Measurements from ENCODE around the gene PUS1. TPM values are rescaled to one million over a fixed set of nuclear protein-coding genes. Genes with fewer than 3 reads are reported as not detected.
"Not testable (repeated sequence)": the region's sequence is repeated elsewhere in the genome, so short reads cannot be mapped to it uniquely, and the experiment has no call there.

PUS1 gene
- 10 to 100 TPM; 14.7 to 23.3 (median 19.5) TPM for total RNA-seq

- Histone ChIP-seq H3K4me1 (peaks cover 16 to 43% (median 39%) of the 10 kb centered on the region in 4 donors), H3K27ac (replicated peaks in 1 of 4) (peak within 1 kb of the TSS; percentile 90 to 96 (median 92)), H3K9me3 (no peaks in the 10 kb centered on the region), H3K36me3 (peaks cover 22 to 30% (median 26%) of the 10 kb centered on the region in 4 donors), H3K27me3 (no peaks in the 10 kb centered on the region), H3K4me3 (peak within 1 kb of the TSS; percentile 75 to 95 (median 82))
- DNase-seq (ENCODE audit: extremely low spot score): peak; percentile 98
- WGBS: under 1% methylated on average over 43 of the region's 84 CpGs
- intact Hi-C loops (cut with DNase I): loop anchor here (2.0 kb wide), 2 partner anchors 20 to 30 kb away; partner anchors contain the start of gene EP400
- TF ChIP-seq POLR2AphosphoS5 (IDR thresholded peaks at IDR 0.05) (peak; percentile 94 to 96), POLR2A (IDR thresholded peaks at IDR 0.05; ENCODE audit: low read depth) (peak; percentile 42), EP300 (IDR thresholded peaks at IDR 0.05) (no peak)
Measured at GRCh38 chr12:131928711-131929580, at the start of gene PUS1. PUS1 (plus strand) TSS chr12:131929276; CDS start chr12:131929723, 447 bp downstream.

- Histone ChIP-seq H3K4me3 (no peak overlapping the region), H3K36me3 (no peaks in the 10 kb centered on the region), H3K27me3 (no peaks in the 10 kb centered on the region), H3K4me1 (no peaks in the 10 kb centered on the region), H3K27ac (replicated peaks in 1 of 4) (no peak overlapping the region), H3K9me3 (peaks cover 0 to 8% (median 0%) of the 10 kb centered on the region in 4 donors)
- DNase-seq (ENCODE audit: extremely low spot score): no peak
- intact Hi-C loops (cut with DNase I): no loop called here
- no peak for TF ChIP-seq POLR2A (IDR thresholded peaks at IDR 0.05; ENCODE audit: low read depth)
- TF ChIP-seq CTCF (IDR thresholded peaks at IDR 0.05): no peak
- TF ChIP-seq EP300 (IDR thresholded peaks at IDR 0.05): no peak
- TF ChIP-seq POLR2AphosphoS5 (IDR thresholded peaks at IDR 0.05): no peak
- WGBS: 79% methylated on average over 16 of the region's 16 CpGs
Measured at GRCh38 chr12:131882804-131883520, 46.1 kb upstream of the PUS1 start.

GRCh38 chr12:131883521-131883900 lies 45.6 kb upstream of the PUS1 start:
- TF ChIP-seq POLR2A (IDR thresholded peaks at IDR 0.05; ENCODE audit: low read depth): no peak
- no peak for TF ChIP-seq CTCF (IDR thresholded peaks at IDR 0.05)
- Histone ChIP-seq H3K27me3 (no peaks in the 10 kb centered on the region), H3K27ac (replicated peaks in 1 of 4) (no peak overlapping the region), H3K4me3 (no peak overlapping the region), H3K9me3 (peaks cover 0 to 8% (median 0%) of the 10 kb centered on the region in 4 donors), H3K4me1 (no peaks in the 10 kb centered on the region), H3K36me3 (no peaks in the 10 kb centered on the region)
- intact Hi-C loops (cut with DNase I): no loop called here
- DNase-seq (ENCODE audit: extremely low spot score): no peak
- WGBS: 77% methylated on average over 4 of the region's 4 CpGs

GRCh38 chr12:131885076-131885475 lies 44.0 kb upstream of the PUS1 start:
- H3K9me3 ChIP-seq; H3K4me1 ChIP-seq; H3K27me3 ChIP-seq; H3K4me3 ChIP-seq; H3K27ac ChIP-seq (replicated peaks in 1 of 4); intact Hi-C loops (cut with DNase I); H3K36me3 ChIP-seq; DNase-seq (ENCODE audit: extremely low spot score): not testable (repeated sequence)
- 84% methylated on average over 8 of the region's 8 CpGs for WGBS

- no peak overlapping the region for H3K27ac ChIP-seq (replicated peaks in 1 of 4)
- no peaks in the 10 kb centered on the region for H3K4me1 ChIP-seq
- intact Hi-C loops (cut with DNase I): no loop called here
- no peaks in the 10 kb centered on the region for H3K36me3 ChIP-seq
- H3K4me3 ChIP-seq: no peak overlapping the region
- peaks cover 0 to 8% (median 0%) of the 10 kb centered on the region in 4 donors for H3K9me3 ChIP-seq
- no peaks in the 10 kb centered on the region for H3K27me3 ChIP-seq
- no peak for TF ChIP-seq POLR2A (IDR thresholded peaks at IDR 0.05; ENCODE audit: low read depth)
- no peak for TF ChIP-seq EP300 (IDR thresholded peaks at IDR 0.05)
- TF ChIP-seq POLR2AphosphoS5 (IDR thresholded peaks at IDR 0.05): no peak
- TF ChIP-seq CTCF (IDR thresholded peaks at IDR 0.05): no peak
- no peak for DNase-seq (ENCODE audit: extremely low spot score)
- WGBS: 93% methylated on average over 7 of the region's 7 CpGs
Measured at GRCh38 chr12:131885543-131886057, 43.5 kb upstream of the PUS1 start.

GRCh38 chr12:131891722-131892121 lies 37.4 kb upstream of the PUS1 start:
- intact Hi-C loops (cut with DNase I): not testable (repeated sequence)

More at GRCh38 chr12:131891722-131892121, 37.4 kb upstream of the PUS1 start:
- peaks cover 10 to 22% (median 16%) of the 10 kb centered on the region in 4 donors for H3K4me1 ChIP-seq
- DNase-seq (ENCODE audit: extremely low spot score); H3K27ac ChIP-seq (replicated peaks in 1 of 4); H3K4me3 ChIP-seq; H3K9me3 ChIP-seq; H3K27me3 ChIP-seq; H3K36me3 ChIP-seq: not testable (repeated sequence)
- whole genome bisulfite sequencing: 84% methylated on average over 8 of the region's 8 CpGs

Data from esophagus muscularis mucosa (tissue), 4 donors.